ENCODE results near the gene ASPRV1. TPM values are rescaled to one million over a fixed set of nuclear protein-coding genes. Genes with fewer than 3 reads are reported as not detected.
"Not testable (repeated sequence)": the region's sequence is repeated elsewhere in the genome, so short reads cannot be mapped to it uniquely, and the experiment has no call there.

ASPRV1 gene
- 0.11 and 0.13 TPM in 2 replicates for total RNA-seq

DNA sequence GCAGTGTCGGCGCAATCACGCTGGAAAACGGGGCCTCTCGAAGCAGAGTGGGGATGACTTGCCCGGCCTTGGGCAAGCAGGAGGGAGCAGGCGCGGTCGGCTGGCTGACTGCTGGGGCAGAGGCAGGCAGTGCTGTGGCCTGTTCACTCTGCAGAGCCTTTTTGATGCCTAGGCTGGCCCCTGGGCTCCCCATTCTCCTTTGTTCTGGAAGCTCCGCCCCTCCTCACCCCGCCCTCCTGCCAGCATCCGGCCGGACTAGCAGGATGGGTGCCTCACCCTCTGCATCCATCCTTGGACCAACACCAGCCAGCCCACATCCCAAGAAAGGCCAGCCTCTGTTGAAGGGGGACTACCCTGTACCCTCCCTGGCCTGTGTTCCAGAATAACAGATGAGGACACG is at the start of gene ASPRV1:
Gene ASPRV1 (minus strand): TSS at position 136 of the 400 bp plus-strand sequence. CDS start 195 bp downstream, outside the sequence.
- DNase-seq (ENCODE audit: low read depth, low spot score): no peak

DNA sequence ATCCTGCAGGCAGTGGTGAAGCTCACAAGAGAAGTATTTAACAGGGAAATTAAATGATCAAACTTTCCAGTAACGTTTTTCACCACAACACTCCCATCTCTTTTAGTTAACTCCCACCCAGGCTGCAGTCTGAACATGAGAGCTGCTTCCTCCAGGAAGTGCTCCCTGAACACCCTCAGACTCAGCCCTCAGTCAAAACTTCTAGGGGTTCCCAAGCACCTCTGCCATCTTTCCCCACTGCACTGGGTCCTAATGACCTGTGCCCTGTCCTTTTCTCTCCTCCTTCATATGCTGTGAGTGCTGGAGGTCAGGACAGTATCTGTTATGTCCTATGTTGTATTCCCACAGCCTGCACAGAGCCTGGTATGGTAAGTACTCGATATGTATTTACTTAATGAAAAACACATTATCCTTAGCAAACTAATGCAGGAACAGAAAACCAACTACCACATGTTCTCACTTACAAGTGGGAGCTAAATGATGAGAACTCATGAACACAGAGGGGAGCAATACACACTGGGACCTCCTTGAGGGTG is 49.2 kb upstream of the ASPRV1 start:
- DNase-seq (ENCODE audit: low read depth, low spot score): no peak

DNA sequence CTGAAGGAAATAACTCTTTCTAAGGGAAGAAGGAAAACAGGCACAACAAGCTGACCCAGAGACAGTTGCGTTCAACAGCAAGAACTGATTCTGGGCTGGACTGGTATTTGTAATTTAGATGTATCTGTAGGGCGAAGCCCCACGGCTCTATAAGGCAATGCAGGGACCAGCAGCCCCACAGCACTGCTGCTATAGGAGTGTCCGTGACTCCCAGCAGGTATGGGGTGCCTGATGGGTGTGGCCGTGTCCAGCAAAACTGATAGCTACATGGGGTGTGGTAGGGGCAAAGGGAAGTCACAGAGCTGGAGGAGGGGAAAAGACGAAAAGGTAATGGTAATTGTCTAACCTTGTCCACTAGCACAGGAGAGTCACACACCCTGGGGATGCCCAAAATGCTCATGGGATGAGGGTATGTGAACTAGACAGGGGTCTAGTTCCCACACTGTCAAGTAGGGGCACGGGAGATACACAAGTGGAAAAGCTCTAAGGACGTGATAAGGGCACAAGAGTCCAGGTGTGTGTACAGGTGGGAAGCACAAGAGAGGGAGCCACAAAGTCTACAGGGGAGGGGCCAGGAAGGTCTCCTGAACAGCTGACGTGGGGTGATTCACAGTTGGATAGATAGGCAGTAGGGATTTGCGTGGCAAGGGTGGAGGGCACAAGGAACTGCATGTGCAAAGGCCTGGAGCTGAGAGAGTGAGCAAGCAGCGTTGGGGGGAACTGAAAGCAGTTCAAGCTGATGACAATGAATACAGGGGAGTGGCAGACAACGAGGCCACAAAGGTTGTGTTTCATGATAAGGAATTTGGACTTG is 48.5 kb upstream of the ASPRV1 start:
- no peak for DNase-seq (ENCODE audit: low read depth, low spot score)

- DNase-seq (ENCODE audit: low read depth, low spot score): no peak
Observed at GRCh38 chr2:70008290-70008689, 46.9 kb upstream of the ASPRV1 start.

DNA sequence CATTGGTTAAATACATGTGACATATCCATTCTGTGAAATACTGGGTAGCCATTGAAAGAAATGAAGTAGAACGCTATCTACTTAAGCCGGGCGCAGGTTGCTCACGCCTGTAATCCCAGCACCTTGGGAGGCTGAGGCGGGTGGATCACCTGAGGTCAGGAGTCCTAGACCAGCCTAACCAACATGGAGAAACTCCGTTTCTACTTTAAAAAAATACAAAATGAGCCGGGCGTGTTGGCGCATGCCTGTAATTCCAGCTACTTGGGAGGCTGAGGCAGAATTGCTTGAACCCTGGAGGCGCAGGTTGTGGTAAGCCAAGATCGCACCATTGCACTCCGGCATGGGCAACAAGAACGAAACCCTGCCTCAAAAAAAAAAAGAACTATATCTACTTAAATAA is 45.7 kb upstream of the ASPRV1 start:
- no peak for DNase-seq (ENCODE audit: low read depth, low spot score)

- DNase-seq (ENCODE audit: low read depth, low spot score): no peak
Observed at GRCh38 chr2:70006447-70006784, 45.0 kb upstream of the ASPRV1 start.

DNA sequence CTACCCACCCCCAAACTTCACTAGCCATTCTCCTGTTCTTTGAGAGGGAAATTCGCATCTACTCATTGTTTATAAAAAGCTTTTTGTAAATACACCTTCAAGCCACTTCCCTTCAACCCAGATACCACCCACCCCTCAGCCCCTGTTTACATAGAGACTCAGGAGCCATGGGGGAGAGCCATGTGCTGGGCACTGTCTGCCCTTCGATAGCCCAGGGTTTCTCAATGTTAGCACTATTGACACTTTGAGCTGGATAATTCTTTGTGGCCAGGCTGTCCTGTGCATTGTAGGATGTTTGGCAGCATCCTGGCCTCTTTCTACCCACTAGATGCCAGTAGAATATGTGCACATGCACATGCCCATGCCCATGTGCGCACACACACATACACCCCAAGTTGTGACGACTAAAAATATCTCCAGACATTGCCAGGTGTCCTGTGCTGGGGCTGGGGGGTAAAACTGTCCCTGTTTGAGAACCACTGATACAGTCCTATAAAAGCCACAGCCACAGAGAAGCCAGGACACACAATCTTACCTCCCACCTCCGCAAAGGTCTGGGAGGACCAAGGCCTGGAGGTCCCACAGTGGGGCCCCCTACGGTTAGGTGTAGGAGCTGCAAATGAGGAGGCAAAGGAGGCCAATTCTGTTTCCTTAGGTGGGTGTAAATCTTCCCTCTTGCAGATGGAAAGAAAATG is 44.5 kb upstream of the ASPRV1 start:
- DNase-seq (ENCODE audit: low read depth, low spot score): no peak

DNA sequence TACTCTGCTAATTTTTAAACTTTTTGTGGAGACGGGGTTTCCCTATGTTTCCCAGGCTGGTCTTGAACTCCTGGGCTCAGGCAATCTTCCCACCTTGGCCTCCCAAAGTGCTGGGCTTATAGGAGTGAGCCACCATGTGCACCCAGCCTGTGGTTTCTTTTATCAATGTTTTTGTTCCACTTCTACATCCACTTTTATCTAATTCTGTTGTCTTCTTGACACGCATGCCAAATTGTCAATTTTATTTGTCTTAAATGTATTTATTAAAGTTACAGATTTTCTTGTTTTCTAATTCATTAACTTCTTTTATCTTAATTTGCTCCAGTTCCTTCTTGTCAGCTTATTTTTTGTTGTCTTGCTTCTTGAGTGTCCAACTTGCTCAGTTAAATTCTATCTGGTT is 43.8 kb upstream of the ASPRV1 start:
- no peak for DNase-seq (ENCODE audit: low read depth, low spot score)

DNA sequence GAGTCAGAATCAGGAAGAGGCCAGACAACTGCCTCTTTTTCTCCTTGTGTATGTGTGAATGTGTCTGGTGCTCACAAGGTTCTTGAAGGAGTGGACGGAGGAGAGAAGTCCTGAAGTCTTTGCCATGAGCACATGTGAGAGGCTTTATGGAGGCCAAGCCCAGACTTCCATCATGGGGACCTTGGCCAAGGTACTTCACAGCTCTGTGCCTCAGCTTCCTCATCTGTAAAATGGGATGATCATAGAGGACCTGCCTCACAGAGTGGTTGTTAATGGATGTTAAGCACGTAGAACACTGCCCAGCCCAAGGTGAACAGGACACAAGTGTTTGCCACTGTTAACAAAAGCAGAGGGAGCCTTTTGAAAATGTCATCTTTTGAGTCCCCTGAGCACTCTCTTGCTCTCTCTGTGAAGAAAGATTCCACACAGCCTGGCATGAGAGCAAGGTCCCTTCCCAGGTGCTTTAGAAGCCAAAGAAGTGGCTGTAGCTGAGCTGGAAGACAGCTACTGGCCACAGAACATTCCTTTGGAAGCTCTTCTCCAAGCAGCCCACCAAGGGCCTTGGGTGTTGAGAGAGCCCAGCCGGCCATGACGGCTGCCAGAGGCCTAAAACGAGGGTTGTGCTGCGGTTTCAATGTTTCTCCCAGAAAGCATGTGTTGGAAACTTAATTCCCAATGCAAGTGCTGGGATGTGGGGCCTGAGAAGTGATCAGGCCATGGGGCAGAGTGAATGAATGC is 41.8 kb upstream of the ASPRV1 start:
- no peak for DNase-seq (ENCODE audit: low read depth, low spot score)

- no peak for DNase-seq (ENCODE audit: low read depth, low spot score)
Observed at GRCh38 chr2:70002241-70002899, 40.9 kb upstream of the ASPRV1 start.

DNA sequence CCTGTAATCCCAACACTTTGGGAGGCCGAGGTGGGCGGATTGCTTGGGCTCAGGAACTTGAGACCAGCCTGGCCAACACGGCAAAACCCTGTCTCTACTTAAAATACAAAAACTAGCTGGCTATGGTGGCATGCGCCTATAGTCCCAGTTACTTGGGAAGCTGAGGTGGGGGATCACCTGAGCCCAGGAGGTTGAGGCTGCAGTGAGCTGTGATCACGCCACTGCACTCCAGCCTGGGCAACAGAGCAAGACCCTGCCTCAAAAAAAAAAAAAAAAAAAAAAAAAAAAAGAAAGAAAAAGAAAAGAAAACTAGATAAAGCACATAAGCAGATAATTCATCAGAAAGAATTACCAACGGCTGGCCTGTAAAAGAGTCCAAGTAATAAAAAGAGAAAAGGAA is 39.1 kb upstream of the ASPRV1 start:
- DNase-seq (ENCODE audit: low read depth, low spot score): not testable (repeated sequence)

- DNase-seq (ENCODE audit: low read depth, low spot score): no peak
Observed at GRCh38 chr2:69998761-69999160, 37.3 kb upstream of the ASPRV1 start.

- DNase-seq (ENCODE audit: low read depth, low spot score): no peak
Observed at GRCh38 chr2:69997015-69997830, 35.8 kb upstream of the ASPRV1 start.

GRCh38 chr2:69995511-69995910 is 34.1 kb upstream of the ASPRV1 start:
- DNase-seq (ENCODE audit: low read depth, low spot score): no peak

GRCh38 chr2:69994166-69994565 is 32.7 kb upstream of the ASPRV1 start:
- DNase-seq (ENCODE audit: low read depth, low spot score): no peak

GRCh38 chr2:69993708-69994107 is 32.3 kb upstream of the ASPRV1 start:
- DNase-seq (ENCODE audit: low read depth, low spot score): no peak

GRCh38 chr2:69993048-69993565 is 31.7 kb upstream of the ASPRV1 start:
- no peak for DNase-seq (ENCODE audit: low read depth, low spot score)

GRCh38 chr2:69992310-69993047 is 31.0 kb upstream of the ASPRV1 start:
- DNase-seq (ENCODE audit: low read depth, low spot score): no peak

- DNase-seq (ENCODE audit: low read depth, low spot score): no peak
Observed at GRCh38 chr2:69989441-69990105, 28.1 kb upstream of the ASPRV1 start.

Data from pulmonary artery endothelial cell (primary cell).